ENCODE measurements around the gene RGL1.

RGL1 gene

GRCh38 chr1:183821309-183821888 lies 16.5 kb downstream of the RGL1 start:
- FAIRE-seq = no peak
- DNase-seq (ENCODE audit: low spot score) = no peak

DNA sequence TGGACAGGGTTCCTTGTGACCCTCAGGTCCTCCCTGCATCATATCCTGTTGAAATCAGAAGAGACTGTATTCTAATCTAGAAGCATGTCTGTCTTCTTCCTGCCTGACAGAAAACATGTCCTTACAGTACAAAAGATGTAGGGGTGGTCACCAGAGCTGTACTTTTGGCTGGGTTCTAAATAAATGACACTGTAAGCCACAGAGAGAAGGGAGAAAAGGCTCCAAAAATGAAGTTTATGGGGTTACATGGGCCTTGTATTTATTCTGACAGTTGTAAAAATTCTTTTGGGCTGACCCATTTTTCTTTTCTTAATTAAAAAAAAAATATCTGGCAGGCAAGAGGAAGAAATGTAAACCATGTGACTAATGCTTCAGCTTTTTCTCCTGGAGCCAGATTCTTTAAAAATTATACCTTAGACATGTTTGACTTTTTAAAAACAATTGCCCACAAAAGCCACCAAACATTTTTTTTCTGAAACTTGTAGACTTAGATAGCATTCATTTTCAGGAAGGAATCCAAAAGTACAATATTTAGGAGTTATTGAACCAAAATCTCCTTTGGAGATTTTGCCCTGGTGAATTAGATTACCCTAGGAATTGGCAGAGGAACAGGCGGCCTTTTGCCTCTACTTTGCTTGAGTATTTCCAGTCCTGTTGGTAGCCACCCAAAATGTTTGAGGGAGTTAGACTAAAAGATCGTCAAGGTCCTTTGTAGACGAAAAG lies 17.1 kb downstream of the RGL1 start:
- DNase-seq (ENCODE audit: low spot score) (no peak), FAIRE-seq (no peak)

DNA sequence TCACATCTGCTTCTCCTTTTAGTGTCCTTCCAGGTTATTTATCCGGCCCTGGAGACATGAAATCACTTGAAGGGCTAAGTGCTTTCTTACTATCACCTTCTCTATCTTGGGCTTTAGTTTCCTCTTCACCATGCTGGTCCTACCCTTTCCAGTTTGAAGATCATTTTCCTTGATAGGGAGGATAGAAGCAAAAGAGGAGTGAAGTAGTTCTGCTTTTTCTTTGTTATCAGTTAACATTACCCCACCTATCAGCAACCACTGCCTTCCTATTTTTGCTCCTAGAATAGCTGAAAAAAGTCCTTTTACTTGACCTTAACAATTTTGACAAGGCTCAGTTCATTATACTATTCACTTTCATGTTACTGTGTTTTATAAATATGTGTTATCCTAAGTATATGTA lies 19.4 kb downstream of the RGL1 start:
- no peak for FAIRE-seq
- no peak for DNase-seq (ENCODE audit: low spot score)

DNA sequence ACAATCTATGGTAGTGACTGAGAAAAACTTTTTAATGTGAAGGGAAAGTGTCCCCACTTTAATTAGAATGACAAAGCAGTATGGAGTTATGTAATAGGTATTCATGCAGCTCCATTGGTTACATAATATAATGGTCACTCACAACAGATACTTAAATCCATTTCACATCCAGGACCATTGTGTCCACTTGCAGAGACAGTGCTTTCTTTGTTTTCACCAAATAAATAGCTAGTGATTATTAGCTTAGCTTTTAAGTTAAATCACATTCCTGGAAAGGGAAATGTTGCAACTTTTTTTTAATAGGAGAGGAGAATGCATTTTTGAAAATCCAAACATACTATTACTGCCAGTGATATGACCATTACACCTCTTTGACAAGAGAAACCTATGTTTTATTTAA lies 22.9 kb downstream of the RGL1 start:
- FAIRE-seq (no peak), DNase-seq (ENCODE audit: low spot score) (no peak)

GRCh38 chr1:183830389-183830788 lies 25.5 kb downstream of the RGL1 start:
- FAIRE-seq = no peak
- DNase-seq (ENCODE audit: low spot score) = no peak

GRCh38 chr1:183831311-183831710 lies 26.4 kb downstream of the RGL1 start:
- DNase-seq (ENCODE audit: low spot score) (no peak), FAIRE-seq (no peak)

DNA sequence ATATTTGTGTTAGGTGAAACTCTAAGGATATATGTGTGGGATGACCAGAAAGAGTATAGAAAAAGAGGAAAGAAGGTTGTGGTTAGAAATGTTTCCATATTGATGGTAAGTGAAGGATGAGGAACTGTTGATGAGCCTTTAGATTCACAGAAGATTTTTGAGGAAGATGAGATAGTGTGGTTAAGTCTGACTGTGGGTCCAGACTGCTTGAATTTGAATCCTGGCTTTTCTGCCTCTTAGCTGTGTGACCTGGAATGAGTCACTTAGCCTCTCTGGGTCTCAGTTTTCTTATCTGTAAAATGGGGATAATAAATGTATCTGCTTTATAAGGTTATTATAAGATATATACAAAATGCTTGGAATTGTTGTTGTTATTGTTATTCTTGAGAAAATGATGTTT lies 27.5 kb downstream of the RGL1 start:
- DNase-seq (ENCODE audit: low spot score) = no peak
- FAIRE-seq = no peak

- no peak for FAIRE-seq
These were observed 29.6 kb downstream of the RGL1 start for GRCh38 chr1:183834568-183834967.

GRCh38 chr1:183836598-183836997 lies 31.7 kb downstream of the RGL1 start:
- no peak for DNase-seq (ENCODE audit: low spot score)
- no peak for FAIRE-seq

More at GRCh38 chr1:183834568-183834967, 29.6 kb downstream of the RGL1 start:
- DNase-seq (ENCODE audit: low spot score) = no peak

DNA sequence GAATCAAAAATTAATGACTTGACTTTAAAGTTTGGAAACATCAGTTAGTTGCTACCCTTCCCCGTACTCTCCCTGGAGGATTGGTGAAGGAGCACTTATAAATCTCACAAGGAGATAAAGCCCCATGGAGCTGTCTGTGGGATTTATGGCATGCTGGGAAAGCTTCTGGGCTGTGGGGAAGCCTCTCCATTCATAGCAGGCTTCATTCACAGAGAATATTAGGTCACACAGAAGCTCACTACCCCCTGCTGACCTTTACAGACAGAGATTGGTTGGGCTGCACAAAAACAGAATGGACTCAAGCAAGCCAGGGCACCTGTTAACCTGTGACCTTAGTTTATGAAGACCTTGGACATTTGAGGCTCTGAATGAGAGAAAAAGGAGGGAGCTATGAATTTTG lies 32.1 kb downstream of the RGL1 start:
- FAIRE-seq = no peak
- no peak for DNase-seq (ENCODE audit: low spot score)

DNA sequence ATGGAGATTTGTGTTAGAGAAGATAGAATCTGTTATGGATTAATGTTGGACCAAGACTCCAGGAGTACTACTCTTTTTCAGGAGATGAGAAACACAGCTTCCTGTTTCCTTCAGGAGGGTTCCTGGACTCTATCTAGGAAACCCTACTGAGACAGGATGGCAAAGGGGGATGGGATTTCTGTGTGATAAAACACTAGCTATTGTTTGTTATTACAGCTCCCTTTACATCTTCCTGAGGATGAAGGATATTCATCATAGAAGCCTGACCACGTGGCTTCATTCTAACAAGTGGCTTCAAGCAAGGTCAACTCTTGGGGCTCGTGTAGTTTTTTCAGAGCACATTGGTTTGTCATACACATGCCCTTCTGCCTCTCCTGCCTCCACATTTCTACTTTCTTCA lies 33.3 kb downstream of the RGL1 start:
- FAIRE-seq (no peak), DNase-seq (ENCODE audit: low spot score) (no peak)

DNA sequence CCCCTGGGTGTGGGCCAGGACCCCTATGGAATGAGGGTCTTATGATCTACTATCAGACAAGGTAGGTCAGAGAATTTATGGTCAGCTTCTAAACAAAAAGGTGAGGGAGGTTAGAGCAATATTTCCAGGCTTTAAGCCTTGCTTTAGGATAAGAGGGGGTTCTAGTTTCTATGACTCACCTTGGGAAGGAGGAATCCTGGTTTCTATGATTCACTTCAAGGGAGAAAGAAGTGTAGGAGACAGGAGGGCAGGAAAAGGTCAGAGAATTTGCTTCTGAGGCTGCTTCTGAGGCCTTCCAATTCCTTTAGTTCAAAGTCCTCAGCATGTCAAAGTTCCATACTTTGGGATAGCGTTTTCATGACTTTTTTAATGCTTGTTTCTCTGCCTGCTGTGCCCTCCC lies 35.2 kb downstream of the RGL1 start:
- FAIRE-seq (peak; percentile 56), DNase-seq (ENCODE audit: low spot score) (peak; percentile 30)

GRCh38 chr1:183841550-183841949 lies 36.6 kb downstream of the RGL1 start:
- FAIRE-seq (no peak), DNase-seq (ENCODE audit: low spot score) (no peak)

DNA sequence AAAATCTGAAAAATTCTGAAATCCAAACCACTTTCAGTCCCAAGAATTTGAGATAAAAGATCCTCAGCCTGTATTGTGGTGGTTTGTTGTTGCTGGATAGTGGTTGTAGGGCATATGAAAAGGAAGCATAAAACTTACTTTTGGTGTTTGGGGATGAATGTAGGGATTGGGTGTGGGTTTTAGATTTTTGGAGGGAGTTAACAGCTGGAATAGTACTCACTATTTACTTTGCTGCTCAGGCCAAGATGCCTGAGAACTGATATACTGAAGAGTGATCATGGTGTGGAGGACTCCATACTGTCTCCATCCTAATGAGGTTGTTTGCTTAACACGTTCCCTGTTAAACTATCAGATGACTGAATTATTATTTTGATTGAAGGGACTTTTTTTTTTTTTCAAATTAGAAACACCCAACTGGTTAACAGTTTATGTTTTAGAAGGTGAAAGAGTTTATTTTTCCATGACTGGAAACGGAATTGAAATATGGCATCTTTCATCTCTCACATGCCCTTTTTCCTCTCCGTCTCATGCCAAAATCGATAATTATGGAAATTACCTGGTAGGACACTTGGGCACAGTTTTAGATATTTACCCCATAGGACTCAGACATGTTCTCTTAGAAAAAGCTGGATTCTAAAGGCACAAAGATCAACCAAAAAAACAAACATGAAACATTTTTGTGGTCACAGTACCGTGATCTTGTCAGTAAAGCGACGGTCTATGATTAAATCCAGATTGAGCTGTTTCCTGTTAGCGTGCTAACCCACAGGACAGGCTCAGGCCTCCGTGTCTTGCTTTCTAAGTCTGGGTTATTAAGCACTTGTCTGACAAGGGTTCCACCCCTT lies 37.3 kb downstream of the RGL1 start:
- peak; percentile 82 for FAIRE-seq
- DNase-seq (ENCODE audit: low spot score) = peak; percentile 57

DNA sequence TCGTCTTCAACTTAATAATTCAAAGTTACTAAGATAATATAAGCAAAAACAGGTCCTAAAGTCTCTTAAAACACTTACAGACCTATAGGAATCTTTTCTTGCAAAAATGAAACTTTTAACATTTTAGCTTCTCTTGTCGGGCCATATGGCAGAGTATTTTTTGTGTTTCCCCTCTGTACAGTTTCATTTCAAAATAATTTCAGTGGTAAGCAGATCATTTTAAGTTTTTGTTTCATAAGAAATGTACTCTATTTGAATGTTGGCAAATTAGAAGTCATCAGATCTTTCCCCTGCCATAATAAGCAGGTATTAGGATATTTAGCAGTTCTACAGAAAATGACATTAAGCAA lies 37.9 kb downstream of the RGL1 start:
- DNase-seq (ENCODE audit: low spot score) = no peak
- no peak for FAIRE-seq

GRCh38 chr1:183844806-183845205 lies 39.9 kb downstream of the RGL1 start:
- FAIRE-seq (no peak), DNase-seq (ENCODE audit: low spot score) (no peak)

- DNase-seq (ENCODE audit: low spot score) (no peak), FAIRE-seq (no peak)
These were observed 40.8 kb downstream of the RGL1 start for GRCh38 chr1:183845681-183846080.

- DNase-seq (ENCODE audit: low spot score) = no peak
- no peak for FAIRE-seq
These were observed 42.7 kb downstream of the RGL1 start for GRCh38 chr1:183847641-183848040.

DNA sequence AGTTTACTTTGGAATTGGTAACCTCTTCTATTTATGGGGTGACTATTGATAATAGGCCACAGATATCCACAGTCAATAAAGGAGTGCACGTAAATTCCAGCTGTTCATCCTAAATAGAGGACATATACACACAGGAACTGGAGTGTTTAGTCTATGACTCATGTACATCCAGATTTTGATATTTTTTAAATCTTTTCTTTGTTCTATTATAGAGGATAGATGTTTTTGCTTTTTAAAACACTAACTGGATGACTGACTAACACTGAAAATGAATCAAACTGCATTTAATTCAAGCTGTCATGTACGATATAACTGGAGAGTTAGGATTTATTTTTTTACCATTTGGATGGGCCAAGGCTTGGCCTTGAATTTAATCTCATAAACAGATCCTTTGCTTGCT lies 45.9 kb downstream of the RGL1 start:
- DNase-seq (ENCODE audit: low spot score) (no peak), FAIRE-seq (no peak)

GRCh38 chr1:183859119-183859518 lies 54.2 kb downstream of the RGL1 start:
- FAIRE-seq (no peak), DNase-seq (ENCODE audit: low spot score) (no peak)

DNA sequence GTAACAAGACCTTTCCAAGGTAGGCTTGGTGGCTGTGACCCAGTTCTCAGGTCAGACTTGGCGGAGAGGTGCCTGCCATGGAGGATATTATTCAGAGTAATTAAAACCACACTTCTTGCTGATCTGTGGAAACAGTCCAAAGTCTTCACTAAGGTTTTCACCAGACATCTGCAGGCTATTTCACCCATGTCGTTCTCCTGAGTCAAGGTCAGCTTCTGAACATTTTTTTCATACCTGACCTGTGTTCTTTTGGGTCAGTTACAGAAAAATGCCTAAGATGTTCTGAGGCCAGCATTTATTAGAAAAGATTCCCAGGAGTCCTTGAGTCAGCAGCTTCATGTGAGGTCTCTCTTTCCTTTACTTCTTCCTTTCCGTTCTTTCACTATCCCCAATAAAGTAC lies 54.9 kb downstream of the RGL1 start:
- FAIRE-seq (no peak), DNase-seq (ENCODE audit: low spot score) (no peak)

DNA sequence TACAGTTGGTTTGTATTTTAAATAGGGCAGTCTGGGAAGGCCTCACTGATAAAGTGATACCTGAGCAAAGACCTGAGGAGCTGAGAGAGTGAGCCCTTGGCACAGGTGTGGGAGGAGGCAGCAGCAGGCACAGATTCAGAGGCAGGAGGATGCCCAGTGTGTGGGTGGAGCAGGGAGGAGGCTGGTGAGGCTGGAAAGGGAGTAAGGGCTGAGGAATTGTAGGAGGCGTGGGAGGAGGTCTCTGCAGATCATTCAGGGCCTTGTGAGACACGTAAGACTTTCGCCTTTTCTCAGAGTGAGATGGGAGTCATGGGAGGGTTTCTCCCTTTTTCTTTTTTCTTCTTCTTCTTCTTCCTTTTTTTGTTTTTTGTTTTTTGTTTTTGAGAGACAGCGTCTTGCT lies 58.0 kb downstream of the RGL1 start:
- no peak for FAIRE-seq

DNA sequence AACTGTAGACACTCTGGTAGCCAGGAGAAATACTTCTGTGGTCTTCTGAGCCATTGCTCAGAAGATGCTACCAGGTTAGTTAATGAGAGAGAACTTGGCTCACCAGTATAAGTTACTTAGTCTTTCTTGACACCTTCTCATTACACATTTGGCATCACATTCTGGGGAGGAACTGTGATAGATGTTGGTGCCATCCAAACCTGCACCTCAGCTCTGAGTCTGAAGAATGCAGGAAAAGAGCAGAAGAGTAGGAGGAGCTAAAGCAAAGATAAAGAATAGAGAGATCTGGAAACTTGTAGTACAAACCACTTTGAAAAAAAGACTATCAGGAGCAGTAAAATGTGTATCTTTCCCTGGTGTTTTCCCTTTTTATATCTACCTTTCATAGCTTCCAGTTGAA lies 58.9 kb downstream of the RGL1 start:
- FAIRE-seq (no peak), DNase-seq (ENCODE audit: low spot score) (no peak)

More for the DNA sequence above, 58.0 kb downstream of the RGL1 start:
- no peak for DNase-seq (ENCODE audit: low spot score)

Data from RCC 7860 (cell line).